Cardiac muscle cell (in vitro differentiated cells and primary cell): ENCODE results near the gene ASPM. TPM values are rescaled to one million over a fixed set of nuclear protein-coding genes. Genes with fewer than 3 reads are reported as not detected.

ENCODE experiments used
- DNase-seq, 2 donors: peaks; one replicate each; pipeline versions ENCODE4 v3.0.0 to v3.0.0-alpha.2; 2010 to 2017; ENCODE audit warnings: low read depth in 1 of 2, low spot score in 1 of 2
- H3K27ac ChIP-seq: fragments of 200-600 bp; sonication (generic); 2 replicates; pipeline ENCODE4 v1.5.1; 2016
- H3K27me3 ChIP-seq: fragments of 200-600 bp; sonication (generic); 2 replicates; pipeline ENCODE4 v1.6.0; 2016; ENCODE audit warnings: control low read depth
- H3K36me3 ChIP-seq: fragments of 200-600 bp; sonication (generic); 2 replicates; pipeline ENCODE4 v1.5.1; 2016; ENCODE audit warnings: control low read depth
- H3K4me1 ChIP-seq: fragments of 200-600 bp; sonication (generic); 2 replicates; pipeline ENCODE4 v1.8.1; 2017; ENCODE audit warnings: low read depth, mild to moderate bottlenecking, mixed run types
- H3K4me3 ChIP-seq: fragments of 200-600 bp; sonication (generic); 2 replicates; pipeline ENCODE4 v1.5.1; 2016; ENCODE audit warnings: mild to moderate bottlenecking
- H3K9me3 ChIP-seq: fragments of 200-600 bp; sonication (generic); 2 replicates; pipeline ENCODE4 v1.5.1; 2017; ENCODE audit warnings: low read depth, mild to moderate bottlenecking, control low read depth
- polyA plus RNA-seq: library from polyadenylated mRNA; unstranded; fragments of >200 nt; fragmentation: Nextera tagmentation; extraction: Ambion mirVana; gene quantifications from 2 replicates; pipeline ENCODE4 v1.2.1, GENCODE V29; 2016
- total RNA-seq: library from RNA; depleted of rRNA; stranded (reverse); fragments of >200 nt; gene quantifications from 2 replicates; pipeline ENCODE4 v1.2.3, GENCODE V29; 2016
- TF ChIP-seq, protein P1 (sequence below): IDR thresholded peaks from 2 replicates; pipeline ENCODE4 v1.5.1; 2012; ENCODE audit warnings: low read depth, mild to moderate bottlenecking, low read length

ASPM gene
- total and polyA plus RNA-seq, 2 experiments from 2014 or later = 3.4 to 43.7 TPM

DNA sequence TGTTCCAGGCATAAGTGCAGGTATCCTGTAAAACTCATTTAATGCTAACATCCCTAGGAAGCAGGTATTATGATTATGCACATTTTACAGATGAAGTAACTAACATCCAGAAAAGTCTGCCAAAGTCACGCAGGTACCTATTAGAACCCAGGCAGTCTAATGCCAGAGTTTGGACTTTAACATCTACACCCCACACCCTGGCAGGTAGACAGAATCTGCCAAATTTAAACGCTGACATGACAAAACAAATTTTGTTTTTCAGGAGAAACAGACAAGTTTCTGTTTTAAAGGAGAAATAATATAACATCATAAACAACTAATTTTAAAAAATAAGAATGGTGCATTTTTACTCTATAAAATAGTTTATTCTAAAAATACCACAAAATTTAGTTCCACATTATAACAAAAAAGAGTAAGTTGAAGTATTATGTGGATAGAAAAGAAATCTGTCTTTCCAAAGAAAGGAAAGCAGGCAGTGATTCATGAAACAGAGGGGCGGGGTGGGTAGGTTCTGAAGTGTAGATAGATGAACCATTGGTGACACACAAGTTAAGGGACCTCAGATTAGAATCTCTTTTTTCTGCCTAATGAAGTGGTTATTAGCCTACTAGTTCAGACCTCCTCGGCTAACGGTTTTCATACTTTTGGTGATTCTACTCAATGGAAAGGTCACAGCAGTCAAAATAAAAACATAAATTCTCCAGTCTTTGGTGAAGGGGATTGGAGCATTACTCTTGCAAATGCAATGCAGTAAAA lies 1.7 kb downstream of the ASPM start:
- TF ChIP-seq, protein P1, sequence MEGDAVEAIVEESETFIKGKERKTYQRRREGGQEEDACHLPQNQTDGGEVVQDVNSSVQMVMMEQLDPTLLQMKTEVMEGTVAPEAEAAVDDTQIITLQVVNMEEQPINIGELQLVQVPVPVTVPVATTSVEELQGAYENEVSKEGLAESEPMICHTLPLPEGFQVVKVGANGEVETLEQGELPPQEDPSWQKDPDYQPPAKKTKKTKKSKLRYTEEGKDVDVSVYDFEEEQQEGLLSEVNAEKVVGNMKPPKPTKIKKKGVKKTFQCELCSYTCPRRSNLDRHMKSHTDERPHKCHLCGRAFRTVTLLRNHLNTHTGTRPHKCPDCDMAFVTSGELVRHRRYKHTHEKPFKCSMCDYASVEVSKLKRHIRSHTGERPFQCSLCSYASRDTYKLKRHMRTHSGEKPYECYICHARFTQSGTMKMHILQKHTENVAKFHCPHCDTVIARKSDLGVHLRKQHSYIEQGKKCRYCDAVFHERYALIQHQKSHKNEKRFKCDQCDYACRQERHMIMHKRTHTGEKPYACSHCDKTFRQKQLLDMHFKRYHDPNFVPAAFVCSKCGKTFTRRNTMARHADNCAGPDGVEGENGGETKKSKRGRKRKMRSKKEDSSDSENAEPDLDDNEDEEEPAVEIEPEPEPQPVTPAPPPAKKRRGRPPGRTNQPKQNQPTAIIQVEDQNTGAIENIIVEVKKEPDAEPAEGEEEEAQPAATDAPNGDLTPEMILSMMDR = no peak
- no peaks in the 10 kb centered on the region for H3K27me3 ChIP-seq
- no peaks in the 10 kb centered on the region for H3K36me3 ChIP-seq
- no peaks in the 10 kb centered on the region for H3K9me3 ChIP-seq
- peak; percentile 3 to 42 for DNase-seq
- peak overlapping the region; percentile 87 for H3K4me3 ChIP-seq
- no peak overlapping the region for H3K27ac ChIP-seq
- H3K4me1 ChIP-seq = peaks cover 6% of the 10 kb centered on the region

DNA sequence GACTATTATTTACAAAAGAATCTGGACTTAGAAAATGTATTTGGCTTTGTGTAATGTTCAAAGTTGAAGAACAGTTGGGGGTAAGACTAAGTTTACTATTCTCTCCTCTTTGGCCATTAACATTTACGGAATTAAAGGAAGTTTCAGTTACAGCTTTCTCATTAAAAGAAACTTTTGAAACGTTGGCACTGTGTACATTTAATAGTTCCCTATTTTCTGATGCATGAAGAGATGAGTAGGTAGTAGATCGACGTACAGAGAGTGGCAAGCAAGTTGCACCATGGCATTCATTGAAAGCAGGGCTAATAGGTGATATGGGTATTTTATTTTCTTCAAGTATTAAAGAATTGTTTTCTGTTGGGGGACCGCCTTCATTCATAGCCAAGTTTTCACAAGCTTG lies 3.2 kb downstream of the ASPM start:
- no peak overlapping the region for H3K4me3 ChIP-seq
- no peak for DNase-seq
- H3K36me3 ChIP-seq = no peaks in the 10 kb centered on the region
- TF ChIP-seq, protein P1 = no peak
- no peak overlapping the region for H3K27ac ChIP-seq
- no peaks in the 10 kb centered on the region for H3K9me3 ChIP-seq
- H3K4me1 ChIP-seq = peaks cover 6% of the 10 kb centered on the region
- no peaks in the 10 kb centered on the region for H3K27me3 ChIP-seq

DNA sequence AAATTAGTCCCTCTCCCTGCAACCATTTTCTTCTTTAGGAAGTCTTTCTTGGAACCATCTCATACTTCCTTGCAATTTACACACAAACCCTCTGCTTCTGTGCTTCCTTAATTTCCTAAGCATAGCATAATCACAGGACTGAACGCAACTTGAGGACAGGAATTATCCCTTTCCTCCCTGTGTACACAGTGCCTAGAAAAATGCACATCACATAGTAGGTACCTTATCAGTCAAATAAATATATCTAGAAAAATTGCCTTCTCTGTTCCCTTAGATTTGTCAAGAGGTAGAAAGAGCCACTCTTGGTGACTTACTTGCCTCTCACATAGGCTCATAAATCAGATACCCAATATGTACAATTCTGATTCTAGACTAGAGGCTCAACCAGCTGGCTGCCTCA lies 4.9 kb downstream of the ASPM start:
- H3K36me3 ChIP-seq = no peaks in the 10 kb centered on the region
- TF ChIP-seq, protein P1 = no peak
- DNase-seq = no peak

DNA sequence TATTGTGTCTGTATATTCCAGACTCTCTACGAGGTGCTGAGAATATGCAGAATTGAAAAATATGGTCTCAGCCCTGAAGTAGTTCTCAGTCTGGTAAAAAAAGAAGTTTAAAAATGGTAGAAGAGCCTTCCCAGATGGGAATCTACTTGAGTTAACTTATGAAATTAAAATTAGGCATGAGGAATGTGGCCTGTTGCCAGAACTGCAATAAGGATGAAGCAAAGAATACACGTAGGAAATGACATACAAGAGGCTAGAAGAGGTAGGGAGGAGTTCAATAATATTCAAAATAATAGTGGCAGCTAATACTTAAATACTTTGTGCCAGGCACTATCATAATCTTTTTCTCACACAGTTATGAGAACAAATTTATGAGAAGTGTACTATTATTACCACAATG lies 6.3 kb downstream of the ASPM start:
- no peaks in the 10 kb centered on the region for H3K9me3 ChIP-seq
- TF ChIP-seq, protein P1 = no peak
- no peak overlapping the region for H3K27ac ChIP-seq
- peaks cover 6% of the 10 kb centered on the region for H3K4me1 ChIP-seq
- no peaks in the 10 kb centered on the region for H3K27me3 ChIP-seq
- H3K4me3 ChIP-seq = no peak overlapping the region
- no peaks in the 10 kb centered on the region for H3K36me3 ChIP-seq
- peak in 1 of 2 donors; percentile 71 for DNase-seq

More for the DNA sequence above, 4.9 kb downstream of the ASPM start:
- Histone ChIP-seq H3K27me3 (no peaks in the 10 kb centered on the region), H3K4me3 (no peak overlapping the region), H3K4me1 (peaks cover 6% of the 10 kb centered on the region), H3K27ac (no peak overlapping the region), H3K9me3 (no peaks in the 10 kb centered on the region)

DNA sequence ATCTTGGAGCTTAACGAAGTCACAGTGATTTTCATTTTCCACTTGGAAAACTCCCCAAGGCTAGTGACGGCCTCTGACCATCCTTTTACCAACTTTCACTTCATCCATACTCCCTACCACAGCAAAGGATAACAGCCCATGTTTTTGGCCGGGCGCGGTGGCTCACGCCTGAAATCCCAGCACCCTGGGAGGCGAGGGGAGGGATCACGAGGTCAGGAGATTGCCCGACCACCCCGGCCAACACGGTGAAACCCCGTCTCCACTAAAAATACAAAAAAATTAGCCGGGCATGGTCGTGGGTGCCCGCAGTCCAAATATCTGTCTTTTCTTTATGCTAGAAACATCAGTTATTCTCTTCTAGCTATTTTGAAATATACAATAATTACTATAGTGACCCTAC lies 7.3 kb downstream of the ASPM start:
- H3K36me3 ChIP-seq = no peaks in the 10 kb centered on the region
- DNase-seq = no peak
- no peaks in the 10 kb centered on the region for H3K9me3 ChIP-seq
- H3K4me1 ChIP-seq = peaks cover 6% of the 10 kb centered on the region
- no peaks in the 10 kb centered on the region for H3K27me3 ChIP-seq
- no peak overlapping the region for H3K4me3 ChIP-seq
- TF ChIP-seq, protein P1 = no peak
- no peak overlapping the region for H3K27ac ChIP-seq
